Measurements from ENCODE around the gene TYRP1. TPM values are rescaled to one million over a fixed set of nuclear protein-coding genes. Genes with fewer than 3 reads are reported as not detected.
"Not testable (repeated sequence)": the region's sequence is repeated elsewhere in the genome, so short reads cannot be mapped to it uniquely, and the experiment has no call there.

Gene TYRP1
- total and polyA plus RNA-seq, 12 donors = 0.11 to 0.12 TPM; not detected in 10

DNA sequence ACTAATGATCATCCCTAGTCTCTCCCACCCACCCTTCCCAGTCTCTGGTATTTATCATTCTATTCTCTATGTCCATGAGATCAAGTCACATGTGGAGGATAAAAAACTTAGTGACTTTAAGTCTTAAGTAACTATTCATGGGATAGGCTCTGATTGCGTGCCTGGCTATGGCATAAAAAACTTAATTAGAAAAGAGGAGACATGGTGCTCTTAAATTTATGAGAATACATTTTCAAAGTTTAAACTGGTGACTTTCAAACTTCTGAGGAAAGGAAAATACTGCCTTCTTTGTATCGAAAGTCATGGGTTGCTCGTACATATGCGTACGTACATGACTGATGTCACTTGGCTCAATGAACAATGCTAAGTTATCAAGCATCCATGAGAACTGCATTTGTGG, 18.2 kb upstream of the TYRP1 start:
- H3K4me3 ChIP-seq = no peak overlapping the region
- no peak for DNase-seq
- H3K27me3 ChIP-seq = no peaks in the 10 kb centered on the region
- no peaks in the 10 kb centered on the region for H3K4me1 ChIP-seq (replicated peaks in 1 of 2)
- TF ChIP-seq CTCF (IDR thresholded peaks at IDR 0.05) = no peak
- no peak for TF ChIP-seq POLR2A (IDR thresholded peaks at IDR 0.05)
- H3K9me3 ChIP-seq (replicated peaks in 1 of 3) = peaks cover 0 to 9% (median 0%) of the 10 kb centered on the region in 3 donors
- H3K36me3 ChIP-seq (replicated peaks in 1 of 2) = no peaks in the 10 kb centered on the region
- 74 to 77% (median 76%) methylated on average over 5 of the region's 5 CpGs for WGBS, 4 donors
- intact Hi-C loops (cut with DNase I) = no loop called here
- H3K27ac ChIP-seq = no peak overlapping the region

GRCh38 chr9:12677462-12678126, 15.6 kb upstream of the TYRP1 start:
- H3K27ac ChIP-seq; H3K27me3 ChIP-seq; H3K4me1 ChIP-seq (replicated peaks in 1 of 2); DNase-seq; intact Hi-C loops (cut with DNase I); H3K36me3 ChIP-seq (replicated peaks in 1 of 2); H3K4me3 ChIP-seq; H3K9me3 ChIP-seq (replicated peaks in 1 of 3): not testable (repeated sequence)
- 86 to 93% (median 92%) methylated on average over 11 of the region's 11 CpGs for WGBS, 4 donors

- H3K4me3 ChIP-seq = no peak overlapping the region
- no peaks in the 10 kb centered on the region for H3K36me3 ChIP-seq (replicated peaks in 1 of 2)
- H3K27me3 ChIP-seq = no peaks in the 10 kb centered on the region
- H3K9me3 ChIP-seq (replicated peaks in 1 of 3) = no peaks in the 10 kb centered on the region
- WGBS, 4 donors = 18 to 40% (median 37%) methylated on average over 2 of the region's 2 CpGs
- no peak for TF ChIP-seq POLR2A (IDR thresholded peaks at IDR 0.05)
- TF ChIP-seq CTCF (IDR thresholded peaks at IDR 0.05) = no peak
- H3K27ac ChIP-seq = no peak overlapping the region
- intact Hi-C loops (cut with DNase I) = no loop called here
- H3K4me1 ChIP-seq (replicated peaks in 1 of 2) = no peaks in the 10 kb centered on the region
- DNase-seq = no peak
Observed at GRCh38 chr9:12680341-12680740, 12.8 kb upstream of the TYRP1 start.

DNA sequence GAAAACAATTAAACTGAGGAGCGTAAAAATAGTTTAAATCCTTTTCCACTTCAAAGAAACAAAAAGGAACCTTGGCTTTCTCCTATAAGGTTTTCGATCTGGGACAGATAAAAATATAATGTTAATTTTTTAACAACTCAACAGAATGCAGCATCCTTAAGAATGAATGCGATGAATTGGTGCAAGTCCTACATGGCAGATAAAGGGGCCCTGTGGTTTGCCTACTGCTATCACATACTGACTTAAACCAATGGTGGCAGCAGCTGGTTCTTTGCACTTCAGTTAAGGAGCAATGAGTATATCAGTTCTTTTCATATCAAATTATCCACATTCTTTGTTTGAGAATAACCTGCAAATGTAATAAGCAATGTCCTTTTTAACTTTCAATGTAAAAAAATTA, 12.4 kb upstream of the TYRP1 start:
- no peaks in the 10 kb centered on the region for H3K36me3 ChIP-seq (replicated peaks in 1 of 2)
- DNase-seq = no peak
- WGBS, 4 donors = 82 to 89% (median 87%) methylated on average over 3 of the region's 3 CpGs
- TF ChIP-seq CTCF (IDR thresholded peaks at IDR 0.05) = no peak
- no peak for TF ChIP-seq POLR2A (IDR thresholded peaks at IDR 0.05)
- no peaks in the 10 kb centered on the region for H3K27me3 ChIP-seq
- H3K4me1 ChIP-seq (replicated peaks in 1 of 2) = no peaks in the 10 kb centered on the region
- H3K27ac ChIP-seq = no peak overlapping the region
- no peaks in the 10 kb centered on the region for H3K9me3 ChIP-seq (replicated peaks in 1 of 3)
- H3K4me3 ChIP-seq = no peak overlapping the region
- intact Hi-C loops (cut with DNase I) = no loop called here

- H3K4me3 ChIP-seq = no peak overlapping the region
- intact Hi-C loops (cut with DNase I) = no loop called here
- TF ChIP-seq POLR2A (IDR thresholded peaks at IDR 0.05) = no peak
- TF ChIP-seq CTCF (IDR thresholded peaks at IDR 0.05) = no peak
- H3K27ac ChIP-seq = no peak overlapping the region
- H3K4me1 ChIP-seq (replicated peaks in 1 of 2) = no peaks in the 10 kb centered on the region
- H3K36me3 ChIP-seq (replicated peaks in 1 of 2) = no peaks in the 10 kb centered on the region
- no peak for DNase-seq
- no peaks in the 10 kb centered on the region for H3K9me3 ChIP-seq (replicated peaks in 1 of 3)
- no peaks in the 10 kb centered on the region for H3K27me3 ChIP-seq
Observed at GRCh38 chr9:12681620-12682019, 11.6 kb upstream of the TYRP1 start.
